Lung (tissue), 12 donors: ENCODE results near the gene ID1. TPM values are rescaled to one million over a fixed set of nuclear protein-coding genes. Genes with fewer than 3 reads are reported as not detected.
"Not testable (repeated sequence)": the region's sequence is repeated elsewhere in the genome, so short reads cannot be mapped to it uniquely, and the experiment has no call there.

Experiments used
- ATAC-seq: fragments of 200-7000 bp; cut with Tn5 transposase; one replicate; pipeline ENCODE4 v1.9.1; 2020; ENCODE audit warnings: moderate number of reproducible peaks; ENCODE audit not compliant: insufficient read depth, low FRiP score
- DNase-seq, 3 donors: peaks; one replicate each; pipeline ENCODE4 v3.0.0-alpha.2; 2013 to 2017
- H3K27ac ChIP-seq, 2 donors: one replicate each; pipeline ENCODE4 v1.5.1; 2013; ENCODE audit warnings: mild to moderate bottlenecking in 2 of 2, moderate library complexity in 2 of 2, control low read depth in 1 of 2, inconsistent platforms in 1 of 2, low read depth in 1 of 2, low read length in 1 of 2
- H3K27me3 ChIP-seq, 3 donors: one replicate each; pipeline ENCODE4 v1.5.1; 2013; ENCODE audit warnings: low read length in 2 of 3; ENCODE audit not compliant: control insufficient read depth in 3 of 3, insufficient read depth in 3 of 3
- H3K36me3 ChIP-seq, 4 donors: one replicate each; pipeline ENCODE4 v1.5.1; 2013; ENCODE audit warnings: low read length in 4 of 4, mild to moderate bottlenecking in 1 of 4, moderate library complexity in 1 of 4; ENCODE audit not compliant: control insufficient read depth in 4 of 4, insufficient read depth in 4 of 4
- H3K4me1 ChIP-seq, 5 donors: one replicate each; pipeline ENCODE4 v1.5.1; 2013; ENCODE audit warnings: low read length in 5 of 5, mild to moderate bottlenecking in 2 of 5, moderate library complexity in 1 of 5; ENCODE audit not compliant: control insufficient read depth in 5 of 5, insufficient read depth in 5 of 5
- H3K4me3 ChIP-seq: one replicate; pipeline ENCODE4 v1.5.1; 2013; ENCODE audit warnings: mild to moderate bottlenecking, control low read depth, moderate library complexity
- H3K9ac ChIP-seq, 2 donors: one replicate each; pipeline ENCODE4 v1.5.1; 2013; ENCODE audit warnings: low read length in 2 of 2, control low read depth in 1 of 2; ENCODE audit not compliant: insufficient read depth in 1 of 2
- H3K9me3 ChIP-seq, 4 donors: one replicate each; pipeline ENCODE4 v1.5.1; 2013; ENCODE audit warnings: low read length in 3 of 4, mild to moderate bottlenecking in 1 of 4, moderate library complexity in 1 of 4; ENCODE audit not compliant: control insufficient read depth in 4 of 4, insufficient read depth in 3 of 4
- WGBS, 2 donors: extraction: QIAGEN DNeasy Blood & Tissue Kit; methylation state at CpG; one replicate each; pipeline ENCODE4 v1.1.7; 2013; 5-methylcytosine and 5-hydroxymethylcytosine counted together
- polyA plus RNA-seq, 2 donors: library from polyadenylated mRNA; stranded (reverse); fragments of 200-250 nt; gene quantifications; one replicate each; pipeline ENCODE4 v1.2.1, GENCODE V29; 2013
- total RNA-seq, 2 donors: library from RNA; depleted of rRNA in 1 of 2; stranded (reverse); fragments of >200 nt in 1 of 2; gene quantifications; one replicate each; pipeline ENCODE4 v1.2.1, GENCODE V29; 2014 to 2021
- TF ChIP-seq, protein P1 (sequence below): IDR thresholded peaks from 2 replicates; pipeline ENCODE4 v1.5.1; 2012; ENCODE audit warnings: mild to moderate bottlenecking; ENCODE audit errors: control extremely low read depth, extremely low read depth
- donor health status: control.
- donor health status: control.
- donor health status: Bipolar disorder and iron deficiency.
- donor health status: healthy.
- donor health status: DM: yes; HTN: yes; CAD: no.

The ID1 gene
- total and polyA plus RNA-seq, 4 donors: 251 to 824 (median 344) TPM

DNA sequence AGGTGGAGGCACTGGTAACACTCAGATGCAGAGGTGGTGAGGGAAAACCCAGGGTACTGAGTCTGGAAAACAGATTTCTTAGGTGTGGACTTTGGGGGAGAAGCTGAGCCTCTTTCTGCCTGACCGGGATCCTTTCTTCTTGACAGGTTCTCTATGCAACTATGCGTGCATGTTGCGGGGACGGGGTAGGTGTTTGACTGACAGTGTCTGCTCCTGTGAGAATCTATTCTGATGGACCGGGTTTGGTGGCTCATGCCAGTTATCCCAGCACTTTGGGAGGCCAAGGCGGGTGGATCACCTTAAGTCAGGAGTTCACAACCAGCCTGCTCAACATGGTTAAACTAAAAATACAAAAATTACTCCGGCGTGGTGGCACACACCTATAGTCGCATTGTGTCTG lies 27.9 kb upstream of the ID1 start:
- Histone ChIP-seq H3K9me3 (no peaks in the 10 kb centered on the region), H3K36me3 (no peaks in the 10 kb centered on the region), H3K27ac (no peak overlapping the region), H3K27me3 (no peaks in the 10 kb centered on the region), H3K4me1 (peaks cover 0 to 13% (median 8%) of the 10 kb centered on the region in 5 donors), H3K4me3 (no peak overlapping the region), H3K9ac (no peak overlapping the region)
- TF ChIP-seq, protein P1, sequence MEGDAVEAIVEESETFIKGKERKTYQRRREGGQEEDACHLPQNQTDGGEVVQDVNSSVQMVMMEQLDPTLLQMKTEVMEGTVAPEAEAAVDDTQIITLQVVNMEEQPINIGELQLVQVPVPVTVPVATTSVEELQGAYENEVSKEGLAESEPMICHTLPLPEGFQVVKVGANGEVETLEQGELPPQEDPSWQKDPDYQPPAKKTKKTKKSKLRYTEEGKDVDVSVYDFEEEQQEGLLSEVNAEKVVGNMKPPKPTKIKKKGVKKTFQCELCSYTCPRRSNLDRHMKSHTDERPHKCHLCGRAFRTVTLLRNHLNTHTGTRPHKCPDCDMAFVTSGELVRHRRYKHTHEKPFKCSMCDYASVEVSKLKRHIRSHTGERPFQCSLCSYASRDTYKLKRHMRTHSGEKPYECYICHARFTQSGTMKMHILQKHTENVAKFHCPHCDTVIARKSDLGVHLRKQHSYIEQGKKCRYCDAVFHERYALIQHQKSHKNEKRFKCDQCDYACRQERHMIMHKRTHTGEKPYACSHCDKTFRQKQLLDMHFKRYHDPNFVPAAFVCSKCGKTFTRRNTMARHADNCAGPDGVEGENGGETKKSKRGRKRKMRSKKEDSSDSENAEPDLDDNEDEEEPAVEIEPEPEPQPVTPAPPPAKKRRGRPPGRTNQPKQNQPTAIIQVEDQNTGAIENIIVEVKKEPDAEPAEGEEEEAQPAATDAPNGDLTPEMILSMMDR: no peak
- no peak for DNase-seq
- WGBS, 2 donors: 95 to 98% methylated on average over 9 of the region's 9 CpGs
- no peak for ATAC-seq

DNA sequence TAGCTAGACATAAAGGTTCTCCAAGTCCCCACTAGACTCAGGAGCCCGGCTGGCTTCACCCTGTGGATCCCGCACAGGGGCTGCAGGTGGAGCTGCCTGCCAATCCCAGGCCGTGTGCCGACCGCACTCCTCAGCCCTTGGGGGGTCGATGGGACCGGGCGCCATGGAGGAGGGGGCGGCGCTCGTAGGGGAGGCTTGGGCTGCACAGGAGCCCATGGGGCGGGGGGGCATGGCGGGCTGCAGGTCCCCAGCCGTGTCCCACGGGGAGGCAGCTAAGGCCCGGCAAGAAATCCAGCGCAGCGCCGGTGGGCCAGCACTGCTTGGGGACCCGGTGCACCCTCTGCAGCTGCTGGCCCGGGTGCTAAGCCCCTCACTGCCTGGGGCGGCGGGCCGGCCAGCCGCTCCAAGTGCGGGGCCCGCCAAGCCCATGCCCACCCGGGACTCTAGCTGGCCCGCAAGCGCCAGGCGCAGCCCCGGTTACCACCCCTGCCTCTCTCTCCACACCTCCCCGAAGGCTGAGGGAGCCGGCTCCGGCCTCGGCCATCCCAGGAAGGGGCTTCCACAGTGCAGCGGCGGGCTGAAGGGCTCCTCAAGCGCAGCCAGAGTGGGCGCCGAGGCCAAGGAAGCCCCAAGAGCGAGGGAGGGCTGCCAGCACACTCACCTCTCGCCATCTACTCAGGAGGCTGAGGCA lies 26.5 kb upstream of the ID1 start:
- H3K36me3 ChIP-seq: no peaks in the 10 kb centered on the region
- no peaks in the 10 kb centered on the region for H3K27me3 ChIP-seq
- no peaks in the 10 kb centered on the region for H3K9me3 ChIP-seq
- H3K4me1 ChIP-seq: peaks cover 0 to 4% (median 2%) of the 10 kb centered on the region in 5 donors
- no peak overlapping the region for H3K4me3 ChIP-seq
- H3K27ac ChIP-seq: no peak overlapping the region
- DNase-seq (no peak), ATAC-seq (no peak)
- no peak overlapping the region for H3K9ac ChIP-seq
- TF ChIP-seq, protein P1: no peak
- WGBS, 2 donors: 96 to 97% methylated on average over 37 to 43 of the region's 43 CpGs

DNA sequence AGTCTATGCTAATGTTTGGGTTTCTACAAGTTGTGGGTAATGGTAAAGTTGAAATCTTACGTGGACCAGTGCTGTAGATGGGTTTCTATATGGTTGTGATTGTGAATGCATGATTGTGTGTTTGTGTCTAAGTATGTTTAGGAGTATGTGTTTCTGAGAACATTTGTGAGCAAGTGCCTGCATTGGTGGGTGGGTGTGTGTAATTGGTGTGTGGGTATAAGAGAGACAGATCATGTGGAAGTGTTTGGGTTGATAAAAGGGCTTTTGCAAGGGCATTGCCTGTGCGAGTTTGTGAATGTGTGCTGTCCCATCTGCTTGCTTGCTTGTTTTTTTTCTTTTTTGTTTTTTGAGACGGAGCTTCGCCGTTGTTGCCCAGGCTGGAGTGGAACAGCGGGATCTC lies 25.8 kb upstream of the ID1 start:
- H3K36me3 ChIP-seq: no peaks in the 10 kb centered on the region
- H3K27me3 ChIP-seq: no peaks in the 10 kb centered on the region
- H3K9me3 ChIP-seq: no peaks in the 10 kb centered on the region
- H3K9ac ChIP-seq: no peak overlapping the region
- WGBS, 2 donors: 96 to 97% methylated on average over 6 of the region's 6 CpGs
- TF ChIP-seq, protein P1: no peak
- no peak overlapping the region for H3K4me3 ChIP-seq
- peaks cover 0 to 2% (median 0%) of the 10 kb centered on the region in 5 donors for H3K4me1 ChIP-seq
- ATAC-seq (no peak), DNase-seq (no peak)
- no peak overlapping the region for H3K27ac ChIP-seq

DNA sequence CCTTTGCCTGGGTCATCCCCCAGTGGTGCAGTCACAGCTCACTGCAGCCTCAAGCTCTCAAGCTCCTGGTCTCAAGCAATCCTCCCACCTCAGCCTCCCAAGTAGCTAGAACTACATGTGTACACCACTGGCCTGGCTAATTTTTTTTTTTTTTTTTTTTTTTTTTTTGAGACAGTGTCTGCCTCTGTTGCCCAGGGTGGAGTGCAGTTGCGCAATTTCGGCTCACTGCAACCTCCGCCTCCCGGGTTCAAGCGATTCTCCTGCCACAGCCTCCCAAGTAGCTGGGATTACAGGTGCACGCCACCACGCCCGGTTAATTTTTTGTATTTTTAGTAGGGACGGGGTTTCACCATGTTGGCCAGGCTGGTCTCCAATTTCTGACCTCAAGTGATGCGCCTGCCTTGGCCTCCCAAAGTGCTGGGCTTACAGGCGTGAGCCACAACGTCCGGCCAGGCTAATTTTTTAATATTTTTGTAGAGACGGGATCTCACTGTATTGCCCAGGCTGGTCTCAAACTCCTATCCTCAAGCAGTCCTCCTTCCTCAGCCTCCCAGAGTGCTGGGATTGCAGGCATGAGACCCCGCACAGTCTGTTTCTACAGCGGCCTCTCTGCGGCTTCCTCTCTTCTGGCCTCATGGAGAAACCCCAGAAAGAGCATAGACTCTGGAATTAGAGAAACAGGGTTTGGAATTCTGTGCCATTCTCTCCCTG lies 25.0 kb upstream of the ID1 start:
- H3K27me3 ChIP-seq, H3K27ac ChIP-seq, H3K36me3 ChIP-seq, H3K4me1 ChIP-seq, H3K9me3 ChIP-seq, ATAC-seq, H3K9ac ChIP-seq, H3K4me3 ChIP-seq, DNase-seq: not testable (repeated sequence)
- WGBS, 2 donors: 94 to 97% methylated on average over 17 of the region's 17 CpGs
